Measurements from ENCODE around the gene OR10A5. TPM values are rescaled to one million over a fixed set of nuclear protein-coding genes. Genes with fewer than 3 reads are reported as not detected.
"Not testable (repeated sequence)": the region's sequence is repeated elsewhere in the genome, so short reads cannot be mapped to it uniquely, and the experiment has no call there.

Gene OR10A5
- total RNA-seq, 2 experiments from 2014 or later: not detected

DNA sequence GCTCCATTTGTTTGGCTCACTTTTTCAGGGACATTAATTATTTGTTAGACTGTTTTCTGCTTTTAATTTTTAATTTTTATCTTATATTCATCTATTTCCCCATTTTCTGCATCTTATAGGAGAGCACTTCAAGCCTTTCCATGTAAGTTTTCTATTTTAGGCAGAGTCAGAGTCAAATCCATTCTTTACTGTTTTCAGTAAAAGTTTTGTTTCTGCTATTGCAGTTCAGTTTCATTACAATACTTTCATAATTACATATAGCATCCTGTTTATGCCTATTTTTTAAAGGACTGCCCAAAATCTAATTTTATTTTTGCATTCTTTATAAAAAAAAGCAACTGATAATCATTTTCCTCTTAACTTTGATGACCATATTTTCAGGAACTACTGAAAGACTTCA, 3.8 kb upstream of the OR10A5 start:
- Mint-ChIP-seq H3K4me3 (no peak overlapping the region), H3K27ac (no peak overlapping the region), H3K4me1 (ENCODE audit: low read depth) (no peaks in the 10 kb centered on the region), H3K36me3 (ENCODE audit: low read depth) (no peaks in the 10 kb centered on the region), H3K27me3 (ENCODE audit: low read depth) (peaks cover 7% of the 10 kb centered on the region), H3K9me3 (ENCODE audit: insufficient read depth) (no peaks in the 10 kb centered on the region)
- POLR2A ChIA-PET: no interaction called here
- DNase-seq: no peak
- CTCF ChIA-PET: no interaction called here
- no peak for ATAC-seq

DNA sequence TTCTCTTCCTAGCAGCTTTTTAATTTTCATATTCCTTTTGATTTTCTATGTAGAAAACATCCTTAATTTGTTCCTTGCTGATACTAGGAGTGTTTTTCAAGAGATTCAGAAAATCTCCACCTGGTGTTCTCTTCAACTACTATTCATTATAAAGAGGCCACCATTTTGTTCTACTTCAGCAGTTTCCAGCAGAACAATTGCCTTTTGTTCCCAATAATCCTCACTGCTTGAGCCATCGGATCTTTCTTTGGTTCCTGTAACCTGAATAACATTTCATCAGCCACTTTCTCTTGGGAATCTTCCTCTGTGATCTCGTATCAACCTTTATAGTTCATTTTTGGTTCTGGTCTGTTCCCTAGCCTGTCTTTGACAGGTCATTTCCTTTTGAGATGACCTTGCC, 1.8 kb upstream of the OR10A5 start:
- H3K9me3 Mint-ChIP-seq (ENCODE audit: insufficient read depth): no peaks in the 10 kb centered on the region
- CTCF ChIA-PET: no interaction called here
- no peak overlapping the region for H3K27ac Mint-ChIP-seq
- no peaks in the 10 kb centered on the region for H3K4me1 Mint-ChIP-seq (ENCODE audit: low read depth)
- DNase-seq (no peak), ATAC-seq (no peak)
- POLR2A ChIA-PET: no interaction called here
- H3K4me3 Mint-ChIP-seq: no peak overlapping the region
- peaks cover 5% of the 10 kb centered on the region for H3K27me3 Mint-ChIP-seq (ENCODE audit: low read depth)
- no peaks in the 10 kb centered on the region for H3K36me3 Mint-ChIP-seq (ENCODE audit: low read depth)

- no peak overlapping the region for H3K4me3 Mint-ChIP-seq
- no peaks in the 10 kb centered on the region for H3K36me3 Mint-ChIP-seq (ENCODE audit: low read depth)
- ChIA-PET CTCF (no interaction called here), POLR2A (no interaction called here)
- ATAC-seq (no peak), DNase-seq (no peak)
- H3K27me3 Mint-ChIP-seq (ENCODE audit: low read depth): peaks cover 5% of the 10 kb centered on the region
- H3K9me3 Mint-ChIP-seq (ENCODE audit: insufficient read depth): no peaks in the 10 kb centered on the region
- no peaks in the 10 kb centered on the region for H3K4me1 Mint-ChIP-seq (ENCODE audit: low read depth)
- H3K27ac Mint-ChIP-seq: no peak overlapping the region
Observed at GRCh38 chr11:6844356-6844755, 1.1 kb upstream of the OR10A5 start.

DNA sequence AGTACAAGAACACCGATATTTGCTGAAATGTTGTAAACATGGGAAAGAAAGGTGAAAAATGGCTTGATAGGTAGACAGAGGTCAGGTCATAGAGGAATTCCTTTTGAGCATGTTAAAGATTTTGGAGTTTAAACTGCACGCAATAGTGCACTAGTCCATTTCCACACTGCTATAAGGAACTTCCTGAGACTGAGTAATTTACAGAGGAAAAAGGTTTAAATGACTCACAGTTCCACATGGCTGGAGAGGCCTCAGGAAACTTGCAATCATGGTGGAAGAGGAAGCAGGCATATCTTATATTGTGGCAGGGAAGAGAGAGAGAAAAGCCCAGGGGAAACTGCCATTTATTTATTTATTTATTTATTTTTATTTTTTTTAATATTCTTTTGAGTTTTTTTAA, 5.0 kb downstream of the OR10A5 start:
- H3K27me3 Mint-ChIP-seq (ENCODE audit: low read depth): peaks cover 3% of the 10 kb centered on the region
- POLR2A ChIA-PET: no interaction called here

DNA sequence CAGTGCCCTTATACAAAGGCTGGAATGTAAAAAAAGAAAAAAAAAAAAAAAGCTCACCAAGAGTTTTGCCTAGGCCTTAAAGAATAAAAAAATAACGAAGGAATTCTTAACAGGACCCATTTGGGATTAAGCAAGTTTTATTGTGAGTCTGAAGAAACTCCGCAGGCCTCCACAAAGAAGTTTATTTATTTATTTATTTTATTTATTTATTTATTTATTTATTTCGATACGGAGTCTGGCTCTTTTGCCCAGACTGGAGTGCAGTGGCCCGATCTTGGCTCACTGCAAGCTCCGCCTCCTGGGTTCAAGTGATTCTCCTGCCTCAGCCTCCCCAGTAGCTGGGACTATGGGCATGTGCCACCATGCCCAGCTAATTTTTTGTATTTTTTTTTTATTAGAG, 9.3 kb downstream of the OR10A5 start:
- H3K4me1 Mint-ChIP-seq (ENCODE audit: low read depth); POLR2A ChIA-PET; H3K9me3 Mint-ChIP-seq (ENCODE audit: insufficient read depth); DNase-seq; H3K27me3 Mint-ChIP-seq (ENCODE audit: low read depth); H3K4me3 Mint-ChIP-seq; H3K36me3 Mint-ChIP-seq (ENCODE audit: low read depth); CTCF ChIA-PET; H3K27ac Mint-ChIP-seq; ATAC-seq: not testable (repeated sequence)

More for the DNA sequence above, 5.0 kb downstream of the OR10A5 start:
- no peak overlapping the region for H3K4me3 Mint-ChIP-seq
- CTCF ChIA-PET: no interaction called here
- peaks cover 2% of the 10 kb centered on the region for H3K36me3 Mint-ChIP-seq (ENCODE audit: low read depth)
- DNase-seq (no peak), ATAC-seq (no peak)
- peaks cover 5% of the 10 kb centered on the region for H3K9me3 Mint-ChIP-seq (ENCODE audit: insufficient read depth)
- H3K27ac Mint-ChIP-seq: no peak overlapping the region
- H3K4me1 Mint-ChIP-seq (ENCODE audit: low read depth): no peaks in the 10 kb centered on the region

DNA sequence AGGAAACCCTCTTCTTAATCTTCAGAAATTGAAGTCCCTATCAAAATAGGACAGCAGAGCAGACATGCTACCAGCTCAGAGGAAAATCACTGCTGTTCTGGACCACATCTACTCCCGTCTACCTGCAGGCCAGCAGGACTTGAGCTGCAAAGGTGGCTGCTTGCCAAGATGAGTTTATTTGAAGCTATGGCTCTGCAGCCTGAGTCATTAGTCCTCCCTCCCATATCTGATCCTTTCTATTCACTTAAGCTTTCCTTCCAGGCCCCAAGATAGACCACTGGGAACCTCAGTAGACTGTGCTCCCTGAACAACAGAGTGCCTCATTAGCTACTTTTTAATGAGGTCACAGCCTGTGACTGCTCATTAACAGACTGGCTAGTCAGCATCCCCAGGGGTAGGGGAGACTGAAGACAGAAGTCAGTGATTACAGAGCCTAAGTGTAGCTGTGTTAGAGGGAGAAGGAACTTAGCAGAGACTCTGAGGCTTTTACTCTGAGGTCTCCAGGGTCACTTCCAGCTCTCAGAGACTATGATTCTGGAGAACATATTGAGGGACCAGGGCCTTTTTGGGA, 10.6 kb downstream of the OR10A5 start:
- CTCF ChIA-PET: no interaction called here
- POLR2A ChIA-PET: no interaction called here
- Mint-ChIP-seq H3K27ac (no peak overlapping the region), H3K36me3 (ENCODE audit: low read depth) (peaks cover 2% of the 10 kb centered on the region), H3K27me3 (ENCODE audit: low read depth) (no peaks in the 10 kb centered on the region), H3K9me3 (ENCODE audit: insufficient read depth) (peaks cover 5% of the 10 kb centered on the region), H3K4me1 (ENCODE audit: low read depth) (peaks cover 3% of the 10 kb centered on the region), H3K4me3 (no peak overlapping the region)
- ATAC-seq: no peak
- no peak for DNase-seq

DNA sequence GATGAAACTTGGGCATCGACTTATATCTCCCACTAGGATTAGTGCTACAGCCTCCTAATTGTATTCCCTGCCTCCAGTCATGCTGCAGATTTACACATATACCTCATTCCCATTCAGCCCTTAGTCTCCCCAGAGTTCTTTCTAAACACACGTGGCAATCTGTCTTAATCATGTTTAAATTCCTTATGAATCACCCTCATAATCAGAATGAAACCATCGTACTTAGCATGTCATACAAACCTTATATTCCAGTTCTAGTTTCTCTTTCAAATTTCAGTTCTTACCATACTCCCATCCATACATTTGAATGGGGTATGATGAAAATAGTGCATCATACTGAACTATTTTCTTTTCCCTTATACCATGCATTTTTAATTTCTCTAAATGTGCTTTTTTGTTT, 11.4 kb downstream of the OR10A5 start:
- H3K4me1 Mint-ChIP-seq (ENCODE audit: low read depth): peaks cover 3% of the 10 kb centered on the region
- H3K4me3 Mint-ChIP-seq: no peak overlapping the region
- no peaks in the 10 kb centered on the region for H3K27me3 Mint-ChIP-seq (ENCODE audit: low read depth)
- ChIA-PET POLR2A (no interaction called here), CTCF (no interaction called here)
- no peak for ATAC-seq
- DNase-seq: no peak
- H3K27ac Mint-ChIP-seq: no peak overlapping the region
- H3K9me3 Mint-ChIP-seq (ENCODE audit: insufficient read depth): peaks cover 5% of the 10 kb centered on the region
- H3K36me3 Mint-ChIP-seq (ENCODE audit: low read depth): peaks cover 2% of the 10 kb centered on the region

GRCh38 chr11:6862961-6863360, 17.5 kb downstream of the OR10A5 start, which contains the start of gene OR10A2:
OR10A2 (plus strand) TSS chr11:6863057; CDS start chr11:6869755, 6,698 bp downstream.
- no peaks in the 10 kb centered on the region for H3K9me3 Mint-ChIP-seq (ENCODE audit: insufficient read depth)
- H3K36me3 Mint-ChIP-seq (ENCODE audit: low read depth): no peaks in the 10 kb centered on the region
- no peak within 1 kb of the TSS for H3K4me3 Mint-ChIP-seq
- H3K4me1 Mint-ChIP-seq (ENCODE audit: low read depth): no peaks in the 10 kb centered on the region
- no peak within 1 kb of the TSS for H3K27ac Mint-ChIP-seq
- ATAC-seq (no peak), DNase-seq (no peak)
- peaks cover 6% of the 10 kb centered on the region for H3K27me3 Mint-ChIP-seq (ENCODE audit: low read depth)
- POLR2A ChIA-PET: no interaction called here
- CTCF ChIA-PET: interaction anchor here (2.2 kb wide), 1 partner anchor 51 kb away, joined by 8 read pairs; no protein-coding TSS in a partner anchor

GRCh38 chr11:6864438-6864837, 19.0 kb downstream of the OR10A5 start:
- Mint-ChIP-seq H3K4me1 (ENCODE audit: low read depth) (no peaks in the 10 kb centered on the region), H3K27ac (no peak overlapping the region), H3K9me3 (ENCODE audit: insufficient read depth) (no peaks in the 10 kb centered on the region), H3K27me3 (ENCODE audit: low read depth) (peaks cover 6% of the 10 kb centered on the region), H3K4me3 (no peak overlapping the region), H3K36me3 (ENCODE audit: low read depth) (no peaks in the 10 kb centered on the region)
- ChIA-PET POLR2A (no interaction called here), CTCF (interaction anchor here (1.1 kb wide), 1 partner anchor 22 kb away, joined by 3 read pairs; no protein-coding TSS in a partner anchor)
- no peak for DNase-seq
- no peak for ATAC-seq

GRCh38 chr11:6871278-6871677, 25.8 kb downstream of the OR10A5 start:
- ChIA-PET POLR2A (no interaction called here), CTCF (no interaction called here)
- Mint-ChIP-seq H3K4me1 (ENCODE audit: low read depth) (no peaks in the 10 kb centered on the region), H3K4me3 (no peak overlapping the region), H3K27ac (no peak overlapping the region), H3K27me3 (ENCODE audit: low read depth) (peaks cover 2% of the 10 kb centered on the region), H3K9me3 (ENCODE audit: insufficient read depth) (no peaks in the 10 kb centered on the region), H3K36me3 (ENCODE audit: low read depth) (no peaks in the 10 kb centered on the region)
- DNase-seq: no peak
- ATAC-seq: no peak

- ChIA-PET CTCF (no interaction called here), POLR2A (no interaction called here)
- ATAC-seq: no peak
- no peak for DNase-seq
- Mint-ChIP-seq H3K4me1 (ENCODE audit: low read depth) (no peaks in the 10 kb centered on the region), H3K36me3 (ENCODE audit: low read depth) (no peaks in the 10 kb centered on the region), H3K27me3 (ENCODE audit: low read depth) (no peaks in the 10 kb centered on the region), H3K27ac (no peak overlapping the region), H3K9me3 (ENCODE audit: insufficient read depth) (no peaks in the 10 kb centered on the region), H3K4me3 (no peak overlapping the region)
Observed at GRCh38 chr11:6875761-6876160, 30.3 kb downstream of the OR10A5 start.

DNA sequence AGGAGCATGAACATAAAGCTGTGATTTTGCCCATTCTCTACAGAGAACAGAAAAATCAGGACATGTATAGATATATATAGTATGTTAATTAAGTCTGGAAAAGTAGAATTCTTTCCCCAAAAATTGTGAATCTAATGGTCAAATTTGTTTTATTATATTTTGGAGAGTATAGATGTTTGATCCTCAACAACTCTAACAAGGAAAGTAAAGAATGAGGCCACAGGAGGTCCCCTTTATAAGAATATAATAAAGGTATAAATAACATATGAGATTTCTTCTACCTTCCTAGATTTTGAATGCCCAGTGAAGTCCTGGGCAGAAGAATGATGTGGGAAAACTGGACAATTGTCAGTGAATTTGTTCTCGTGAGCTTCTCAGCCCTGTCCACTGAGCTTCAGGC, 30.8 kb downstream of the OR10A5 start, which contains the start of gene OR10A4:
Gene OR10A4 (plus strand): TSS at position 301 of the 400 bp plus-strand sequence. CDS start 23 bp downstream, at position 324.
- no peaks in the 10 kb centered on the region for H3K36me3 Mint-ChIP-seq (ENCODE audit: low read depth)
- no peaks in the 10 kb centered on the region for H3K9me3 Mint-ChIP-seq (ENCODE audit: insufficient read depth)
- ChIA-PET POLR2A (no interaction called here), CTCF (no interaction called here)
- ATAC-seq (no peak), DNase-seq (no peak)
- H3K27ac Mint-ChIP-seq: no peak within 1 kb of the TSS
- H3K27me3 Mint-ChIP-seq (ENCODE audit: low read depth): peaks cover 2% of the 10 kb centered on the region
- no peaks in the 10 kb centered on the region for H3K4me1 Mint-ChIP-seq (ENCODE audit: low read depth)
- no peak within 1 kb of the TSS for H3K4me3 Mint-ChIP-seq

DNA sequence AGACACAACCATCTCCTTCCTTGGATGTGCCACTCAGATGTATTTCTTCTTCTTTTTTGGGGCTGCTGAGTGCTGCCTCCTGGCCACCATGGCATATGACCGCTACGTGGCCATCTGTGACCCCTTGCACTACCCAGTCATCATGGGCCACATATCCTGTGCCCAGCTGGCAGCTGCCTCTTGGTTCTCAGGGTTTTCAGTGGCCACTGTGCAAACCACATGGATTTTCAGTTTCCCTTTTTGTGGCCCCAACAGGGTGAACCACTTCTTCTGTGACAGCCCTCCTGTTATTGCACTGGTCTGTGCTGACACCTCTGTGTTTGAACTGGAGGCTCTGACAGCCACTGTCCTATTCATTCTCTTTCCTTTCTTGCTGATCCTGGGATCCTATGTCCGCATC, 31.4 kb downstream of the OR10A5 start:
- CTCF ChIA-PET: no interaction called here
- POLR2A ChIA-PET: no interaction called here
- ATAC-seq (no peak), DNase-seq (no peak)
- Mint-ChIP-seq H3K9me3 (ENCODE audit: insufficient read depth) (no peaks in the 10 kb centered on the region), H3K4me3 (no peak overlapping the region), H3K27me3 (ENCODE audit: low read depth) (peaks cover 2% of the 10 kb centered on the region), H3K36me3 (ENCODE audit: low read depth) (no peaks in the 10 kb centered on the region), H3K27ac (no peak overlapping the region), H3K4me1 (ENCODE audit: low read depth) (no peaks in the 10 kb centered on the region)

Measured in activated CD8-positive, alpha-beta T cell treated with anti-CD3 and anti-CD28 coated beads, Interleukin-2, amount 10 ng/mL, durations not matched to agents 7 days and 5 days (primary cell).